Prostate gland (tissue), 2 donors: ENCODE results near the gene RFX7.

Experiments
- POLR2AphosphoS5 ChIP-seq: sonication (generic); formaldehyde crosslinking; IDR thresholded peaks from one replicate; pipeline ENCODE4 v1.6.1; 2017; ENCODE audit warnings: antibody characterized with exemption
- TF ChIP-seq, protein P1 (sequence below), 4 experiments: fragments of 200-600 bp in 2 of 4; fragments of 450-650 bp in 2 of 4; sonication (generic) in 2 of 4; IDR thresholded peaks; 1 replicate in 3 of 4; 2 replicates in 1 of 4; pipeline ENCODE4 v1.5.1; 2016 to 2019; ENCODE audit warnings: antibody characterized with exemption in 4 of 4, mild to moderate bottlenecking in 2 of 4, moderate library complexity in 2 of 4

- TF ChIP-seq, protein P1, sequence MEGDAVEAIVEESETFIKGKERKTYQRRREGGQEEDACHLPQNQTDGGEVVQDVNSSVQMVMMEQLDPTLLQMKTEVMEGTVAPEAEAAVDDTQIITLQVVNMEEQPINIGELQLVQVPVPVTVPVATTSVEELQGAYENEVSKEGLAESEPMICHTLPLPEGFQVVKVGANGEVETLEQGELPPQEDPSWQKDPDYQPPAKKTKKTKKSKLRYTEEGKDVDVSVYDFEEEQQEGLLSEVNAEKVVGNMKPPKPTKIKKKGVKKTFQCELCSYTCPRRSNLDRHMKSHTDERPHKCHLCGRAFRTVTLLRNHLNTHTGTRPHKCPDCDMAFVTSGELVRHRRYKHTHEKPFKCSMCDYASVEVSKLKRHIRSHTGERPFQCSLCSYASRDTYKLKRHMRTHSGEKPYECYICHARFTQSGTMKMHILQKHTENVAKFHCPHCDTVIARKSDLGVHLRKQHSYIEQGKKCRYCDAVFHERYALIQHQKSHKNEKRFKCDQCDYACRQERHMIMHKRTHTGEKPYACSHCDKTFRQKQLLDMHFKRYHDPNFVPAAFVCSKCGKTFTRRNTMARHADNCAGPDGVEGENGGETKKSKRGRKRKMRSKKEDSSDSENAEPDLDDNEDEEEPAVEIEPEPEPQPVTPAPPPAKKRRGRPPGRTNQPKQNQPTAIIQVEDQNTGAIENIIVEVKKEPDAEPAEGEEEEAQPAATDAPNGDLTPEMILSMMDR (IDR thresholded peaks at IDR 0.05): no peak
- TF ChIP-seq POLR2AphosphoS5: no peak
Measured at GRCh38 chr15:56227780-56228179, 15.9 kb downstream of the RFX7 start.
